Astrocyte (in vitro differentiated cells and primary cell): ENCODE measurements around the gene FOXD3.
A peak's percentile ranks its signal among the peaks of the same experiment; 100 is the strongest.

ENCODE experiments used
- CTCF ChIP-seq: IDR thresholded peaks from 2 replicates; pipeline ENCODE4 v1.5.1; 2011; ENCODE audit warnings: low read depth, mild to moderate bottlenecking, inconsistent platforms, low read length, moderate library complexity; ENCODE audit not compliant: insufficient read depth
- EZH2 ChIP-seq: IDR thresholded peaks from 2 replicates; pipeline ENCODE4 v1.6.1; 2012; ENCODE audit warnings: mild to moderate bottlenecking, low read length, inconsistent platforms; ENCODE audit not compliant: insufficient read depth

DNA sequence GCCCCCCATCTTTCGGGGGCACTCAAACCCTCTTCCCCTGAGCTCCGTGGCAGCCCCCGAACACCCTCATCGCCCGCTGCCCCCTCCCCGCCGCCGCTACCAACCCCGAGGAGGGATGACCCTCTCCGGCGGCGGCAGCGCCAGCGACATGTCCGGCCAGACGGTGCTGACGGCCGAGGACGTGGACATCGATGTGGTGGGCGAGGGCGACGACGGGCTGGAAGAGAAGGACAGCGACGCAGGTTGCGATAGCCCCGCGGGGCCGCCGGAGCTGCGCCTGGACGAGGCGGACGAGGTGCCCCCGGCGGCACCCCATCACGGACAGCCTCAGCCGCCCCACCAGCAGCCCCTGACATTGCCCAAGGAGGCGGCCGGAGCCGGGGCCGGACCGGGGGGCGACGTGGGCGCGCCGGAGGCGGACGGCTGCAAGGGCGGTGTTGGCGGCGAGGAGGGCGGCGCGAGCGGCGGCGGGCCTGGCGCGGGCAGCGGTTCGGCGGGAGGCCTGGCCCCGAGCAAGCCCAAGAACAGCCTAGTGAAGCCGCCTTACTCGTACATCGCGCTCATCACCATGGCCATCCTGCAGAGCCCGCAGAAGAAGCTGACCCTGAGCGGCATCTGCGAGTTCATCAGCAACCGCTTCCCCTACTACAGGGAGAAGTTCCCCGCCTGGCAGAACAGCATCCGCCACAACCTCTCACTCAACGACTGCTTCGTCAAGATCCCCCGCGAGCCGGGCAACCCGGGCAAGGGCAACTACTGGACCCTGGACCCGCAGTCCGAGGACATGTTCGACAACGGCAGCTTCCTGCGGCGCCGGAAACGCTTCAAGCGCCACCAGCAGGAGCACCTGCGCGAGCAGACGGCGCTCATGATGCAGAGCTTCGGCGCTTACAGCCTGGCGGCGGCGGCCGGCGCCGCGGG, 837 bp downstream of the FOXD3 start:
- TF ChIP-seq EZH2 = peak; percentile 97
- no peak for TF ChIP-seq CTCF
